K562 (cell line): ENCODE data around the gene PARK7. TPM values are rescaled to one million over a fixed set of nuclear protein-coding genes. Genes with fewer than 3 reads are reported as not detected.

ENCODE experiments used
- ARHGAP35 ChIP-seq: fragments of 450-650 bp; IDR thresholded peaks from 2 replicates; pipeline ENCODE4 v1.6.1; 2018; ENCODE audit not compliant: partially characterized antibody
- HDAC6 ChIP-seq: IDR thresholded peaks from 2 replicates; pipeline ENCODE4 v1.6.1; 2012; ENCODE audit warnings: low read depth, mild to moderate bottlenecking, control low read depth, inconsistent platforms, low read length, moderate library complexity
- LCOR ChIP-seq: sonication (generic); formaldehyde crosslinking; IDR thresholded peaks from 2 replicates; pipeline ENCODE4 v1.8.0; 2022; ENCODE audit warnings: mild to moderate bottlenecking, missing genetic modification reagents
- PRMT5 ChIP-seq: sonication (generic); formaldehyde crosslinking; IDR thresholded peaks from 2 replicates; pipeline ENCODE4 v1.5.0; 2020; ENCODE audit warnings: missing genetic modification reagents
- PYGO2 ChIP-seq: fragments of 450-650 bp; IDR thresholded peaks from 2 replicates; pipeline ENCODE4 v1.6.1; 2016; ENCODE audit warnings: mild to moderate bottlenecking, missing genetic modification characterization, moderate library complexity, missing compliant biosample characterization
- RBM25 ChIP-seq: fragments of 200-400 bp; formaldehyde crosslinking; IDR thresholded peaks from 2 replicates; pipeline ENCODE4 v1.6.1; 2018; ENCODE audit warnings: low read length, low read depth, moderate library complexity; ENCODE audit not compliant: severe bottlenecking
- RFX5 ChIP-seq: IDR thresholded peaks from 2 replicates; pipeline ENCODE4 v1.6.1; 2011; ENCODE audit warnings: low read depth, mild to moderate bottlenecking, improper control_type of control experiment, low read length
- ZHX1 ChIP-seq: fragments of 150-350 bp; conservative IDR thresholded peaks from 2 replicates; pipeline ENCODE4 v1.6.1; 2014; ENCODE audit warnings: low read length
- polyA plus RNA-seq, 8 experiments: library from polyadenylated mRNA; depleted of rRNA in 4 of 8; stranded (reverse) in 5 of 8; unstranded in 3 of 8; fragments of >200 nt; fragmentation: Nextera tagmentation in 2 of 8; fragmentation: Illumina TruSeq in 1 of 8; extraction: Ambion mirVana in 2 of 8; extraction: Trizol in 1 of 8; gene quantifications; 2 replicates each; pipeline versions ENCODE4 v1.2.1 to v1.2.3, GENCODE V29; 2011 to 2014; ENCODE audit warnings: inconsistent platforms in 1 of 8, missing spikeins in 1 of 8
- total RNA-seq, 7 experiments: library from RNA; depleted of rRNA in 6 of 7; stranded (reverse); fragments of >200 nt in 6 of 7; fragmentation: Illumina TruSeq in 2 of 7; extraction: Trizol in 2 of 7; gene quantifications; 2 replicates each; pipeline versions ENCODE4 v1.2.1 to v1.2.3, GENCODE V29; 2011 to 2021; ENCODE audit warnings: low replicate concordance in 1 of 7
- TF ChIP-seq, protein P1 (sequence below): fragments of 450-650 bp; IDR thresholded peaks from 2 replicates; pipeline ENCODE4 v1.6.1; 2016; ENCODE audit warnings: mild to moderate bottlenecking, moderate library complexity

PARK7 gene
- total and polyA plus RNA-seq, 9 of the 15 experiments (the other 6 are each of a cell fraction or from before 2014, with no cell fraction given): 374 to 1,298 (median 484) TPM

DNA sequence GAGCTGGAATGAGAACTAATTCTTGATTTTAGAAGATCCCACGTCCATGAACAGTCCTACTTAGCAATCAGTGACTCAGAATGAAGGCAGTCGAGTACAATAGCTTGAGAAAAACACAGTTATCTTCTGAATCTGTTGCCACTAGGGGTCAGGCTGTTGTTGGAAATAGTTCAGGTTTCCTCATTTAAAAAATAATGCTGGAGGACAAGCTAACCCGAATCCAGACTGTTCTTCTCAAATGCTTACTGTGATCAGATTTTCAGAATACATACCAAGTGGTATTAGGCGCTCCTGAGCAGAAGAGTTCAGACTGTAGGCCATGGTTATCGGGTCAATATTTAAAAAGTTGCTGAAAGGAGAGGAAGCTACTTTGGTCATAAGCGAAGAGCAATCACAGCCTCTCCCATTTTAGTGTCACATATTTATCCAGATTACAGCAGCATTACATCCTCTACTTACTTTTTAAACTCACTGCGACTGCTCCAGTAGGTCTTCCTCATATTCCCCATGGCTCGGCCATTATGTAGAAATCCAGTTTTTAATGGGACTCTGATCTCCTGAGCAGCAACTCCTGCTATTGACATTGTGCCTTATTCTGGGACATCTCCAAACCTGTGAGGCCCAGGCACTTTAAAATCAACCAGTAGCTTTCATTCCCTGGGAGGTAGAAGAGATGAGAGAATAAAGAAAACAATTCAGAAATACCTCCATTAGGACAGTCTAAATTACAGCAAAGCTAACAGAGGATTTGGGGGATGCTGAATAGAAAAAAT lies 53.7 kb downstream of the PARK7 start (continued):
- TF ChIP-seq, protein P1, sequence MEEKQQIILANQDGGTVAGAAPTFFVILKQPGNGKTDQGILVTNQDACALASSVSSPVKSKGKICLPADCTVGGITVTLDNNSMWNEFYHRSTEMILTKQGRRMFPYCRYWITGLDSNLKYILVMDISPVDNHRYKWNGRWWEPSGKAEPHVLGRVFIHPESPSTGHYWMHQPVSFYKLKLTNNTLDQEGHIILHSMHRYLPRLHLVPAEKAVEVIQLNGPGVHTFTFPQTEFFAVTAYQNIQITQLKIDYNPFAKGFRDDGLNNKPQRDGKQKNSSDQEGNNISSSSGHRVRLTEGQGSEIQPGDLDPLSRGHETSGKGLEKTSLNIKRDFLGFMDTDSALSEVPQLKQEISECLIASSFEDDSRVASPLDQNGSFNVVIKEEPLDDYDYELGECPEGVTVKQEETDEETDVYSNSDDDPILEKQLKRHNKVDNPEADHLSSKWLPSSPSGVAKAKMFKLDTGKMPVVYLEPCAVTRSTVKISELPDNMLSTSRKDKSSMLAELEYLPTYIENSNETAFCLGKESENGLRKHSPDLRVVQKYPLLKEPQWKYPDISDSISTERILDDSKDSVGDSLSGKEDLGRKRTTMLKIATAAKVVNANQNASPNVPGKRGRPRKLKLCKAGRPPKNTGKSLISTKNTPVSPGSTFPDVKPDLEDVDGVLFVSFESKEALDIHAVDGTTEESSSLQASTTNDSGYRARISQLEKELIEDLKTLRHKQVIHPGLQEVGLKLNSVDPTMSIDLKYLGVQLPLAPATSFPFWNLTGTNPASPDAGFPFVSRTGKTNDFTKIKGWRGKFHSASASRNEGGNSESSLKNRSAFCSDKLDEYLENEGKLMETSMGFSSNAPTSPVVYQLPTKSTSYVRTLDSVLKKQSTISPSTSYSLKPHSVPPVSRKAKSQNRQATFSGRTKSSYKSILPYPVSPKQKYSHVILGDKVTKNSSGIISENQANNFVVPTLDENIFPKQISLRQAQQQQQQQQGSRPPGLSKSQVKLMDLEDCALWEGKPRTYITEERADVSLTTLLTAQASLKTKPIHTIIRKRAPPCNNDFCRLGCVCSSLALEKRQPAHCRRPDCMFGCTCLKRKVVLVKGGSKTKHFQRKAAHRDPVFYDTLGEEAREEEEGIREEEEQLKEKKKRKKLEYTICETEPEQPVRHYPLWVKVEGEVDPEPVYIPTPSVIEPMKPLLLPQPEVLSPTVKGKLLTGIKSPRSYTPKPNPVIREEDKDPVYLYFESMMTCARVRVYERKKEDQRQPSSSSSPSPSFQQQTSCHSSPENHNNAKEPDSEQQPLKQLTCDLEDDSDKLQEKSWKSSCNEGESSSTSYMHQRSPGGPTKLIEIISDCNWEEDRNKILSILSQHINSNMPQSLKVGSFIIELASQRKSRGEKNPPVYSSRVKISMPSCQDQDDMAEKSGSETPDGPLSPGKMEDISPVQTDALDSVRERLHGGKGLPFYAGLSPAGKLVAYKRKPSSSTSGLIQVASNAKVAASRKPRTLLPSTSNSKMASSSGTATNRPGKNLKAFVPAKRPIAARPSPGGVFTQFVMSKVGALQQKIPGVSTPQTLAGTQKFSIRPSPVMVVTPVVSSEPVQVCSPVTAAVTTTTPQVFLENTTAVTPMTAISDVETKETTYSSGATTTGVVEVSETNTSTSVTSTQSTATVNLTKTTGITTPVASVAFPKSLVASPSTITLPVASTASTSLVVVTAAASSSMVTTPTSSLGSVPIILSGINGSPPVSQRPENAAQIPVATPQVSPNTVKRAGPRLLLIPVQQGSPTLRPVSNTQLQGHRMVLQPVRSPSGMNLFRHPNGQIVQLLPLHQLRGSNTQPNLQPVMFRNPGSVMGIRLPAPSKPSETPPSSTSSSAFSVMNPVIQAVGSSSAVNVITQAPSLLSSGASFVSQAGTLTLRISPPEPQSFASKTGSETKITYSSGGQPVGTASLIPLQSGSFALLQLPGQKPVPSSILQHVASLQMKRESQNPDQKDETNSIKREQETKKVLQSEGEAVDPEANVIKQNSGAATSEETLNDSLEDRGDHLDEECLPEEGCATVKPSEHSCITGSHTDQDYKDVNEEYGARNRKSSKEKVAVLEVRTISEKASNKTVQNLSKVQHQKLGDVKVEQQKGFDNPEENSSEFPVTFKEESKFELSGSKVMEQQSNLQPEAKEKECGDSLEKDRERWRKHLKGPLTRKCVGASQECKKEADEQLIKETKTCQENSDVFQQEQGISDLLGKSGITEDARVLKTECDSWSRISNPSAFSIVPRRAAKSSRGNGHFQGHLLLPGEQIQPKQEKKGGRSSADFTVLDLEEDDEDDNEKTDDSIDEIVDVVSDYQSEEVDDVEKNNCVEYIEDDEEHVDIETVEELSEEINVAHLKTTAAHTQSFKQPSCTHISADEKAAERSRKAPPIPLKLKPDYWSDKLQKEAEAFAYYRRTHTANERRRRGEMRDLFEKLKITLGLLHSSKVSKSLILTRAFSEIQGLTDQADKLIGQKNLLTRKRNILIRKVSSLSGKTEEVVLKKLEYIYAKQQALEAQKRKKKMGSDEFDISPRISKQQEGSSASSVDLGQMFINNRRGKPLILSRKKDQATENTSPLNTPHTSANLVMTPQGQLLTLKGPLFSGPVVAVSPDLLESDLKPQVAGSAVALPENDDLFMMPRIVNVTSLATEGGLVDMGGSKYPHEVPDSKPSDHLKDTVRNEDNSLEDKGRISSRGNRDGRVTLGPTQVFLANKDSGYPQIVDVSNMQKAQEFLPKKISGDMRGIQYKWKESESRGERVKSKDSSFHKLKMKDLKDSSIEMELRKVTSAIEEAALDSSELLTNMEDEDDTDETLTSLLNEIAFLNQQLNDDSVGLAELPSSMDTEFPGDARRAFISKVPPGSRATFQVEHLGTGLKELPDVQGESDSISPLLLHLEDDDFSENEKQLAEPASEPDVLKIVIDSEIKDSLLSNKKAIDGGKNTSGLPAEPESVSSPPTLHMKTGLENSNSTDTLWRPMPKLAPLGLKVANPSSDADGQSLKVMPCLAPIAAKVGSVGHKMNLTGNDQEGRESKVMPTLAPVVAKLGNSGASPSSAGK: no peak
- TF ChIP-seq PRMT5 (CRISPR knock-in tag) (no peak), PYGO2 (tag) (no peak), RBM25 (peak; percentile 43), HDAC6 (no peak), ARHGAP35 (no peak), ZHX1 (no peak), RFX5 (0 out of 2 replicates have a peak, but pooled peaks have one; percentile 25), LCOR (CRISPR knock-in tag) (no peak)
